WI38 (cell line): ENCODE measurements around the gene C1QTNF1.

Experiments used
- H3K4me3 ChIP-seq: 2 replicates; pipeline ENCODE4 v1.5.1; 2011; ENCODE audit warnings: low read depth, mild to moderate bottlenecking, control low read depth, low read length
- CTCF ChIP-seq: IDR thresholded peaks from 2 replicates; pipeline ENCODE4 v1.5.1; 2012; ENCODE audit warnings: low read depth, mild to moderate bottlenecking, control low read depth, low read length

Gene C1QTNF1

GRCh38 chr17:79042421-79043190 is 18.6 kb downstream of the C1QTNF1 start:
- no peak overlapping the region for H3K4me3 ChIP-seq
- TF ChIP-seq CTCF = peak; percentile 96

- TF ChIP-seq CTCF = no peak
- no peak overlapping the region for H3K4me3 ChIP-seq
Measured at GRCh38 chr17:79043191-79043930, 19.4 kb downstream of the C1QTNF1 start.

GRCh38 chr17:79043931-79044320 is 20.0 kb downstream of the C1QTNF1 start:
- TF ChIP-seq CTCF = 0 out of 2 replicates have a peak, but pooled peaks have one; percentile 2
- no peak overlapping the region for H3K4me3 ChIP-seq

GRCh38 chr17:79044462-79044861 is 20.5 kb downstream of the C1QTNF1 start:
- no peak overlapping the region for H3K4me3 ChIP-seq
- no peak for TF ChIP-seq CTCF

GRCh38 chr17:79045001-79045729 is 21.2 kb downstream of the C1QTNF1 start:
- no peak for TF ChIP-seq CTCF
- H3K4me3 ChIP-seq = no peak overlapping the region

GRCh38 chr17:79045842-79046196 is 21.9 kb downstream of the C1QTNF1 start:
- H3K4me3 ChIP-seq = no peak overlapping the region
- TF ChIP-seq CTCF = peak; percentile 98
